D721Med (cell line): ENCODE measurements around the gene MED27.
"Not testable (repeated sequence)": the region's sequence is repeated elsewhere in the genome, so short reads cannot be mapped to it uniquely, and the experiment has no call there.

ENCODE experiments used
- DNase-seq: peaks from one replicate; pipeline ENCODE4 v3.0.0; 2011; ENCODE audit warnings: low spot score; ENCODE audit not compliant: insufficient read length
- FAIRE-seq: peaks from 2 replicates; lab custom pipeline; 2011; peaks lifted over from hg19 to GRCh38; lab: Jason Lieb, UNC
- TF ChIP-seq, protein P1 (sequence below): IDR thresholded peaks from 2 replicates; pipeline ENCODE4 v1.5.1; 2012; ENCODE audit warnings: mild to moderate bottlenecking, control low read depth; ENCODE audit not compliant: insufficient read depth; ENCODE audit errors: missing control alignments

Gene MED27

DNA sequence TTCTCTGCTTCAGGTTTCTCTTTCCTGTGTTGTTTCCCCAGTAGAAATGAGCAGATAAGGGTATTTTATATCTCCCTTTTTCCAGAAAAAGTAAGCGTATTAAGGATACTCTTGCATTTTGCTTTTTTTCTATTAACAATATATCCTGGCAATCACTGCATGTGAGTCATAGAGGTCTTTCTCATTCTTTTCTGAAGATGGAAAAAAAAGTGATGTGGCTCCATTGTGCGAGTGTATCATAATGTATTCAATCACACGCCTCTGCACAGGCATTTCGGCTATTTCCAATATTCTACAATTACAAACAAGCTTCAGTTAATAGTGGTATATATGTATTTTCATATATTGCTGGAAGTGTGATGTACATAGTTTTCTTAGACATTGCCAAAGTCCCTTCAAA, 155.9 kb downstream of the MED27 start:
- TF ChIP-seq, protein P1, sequence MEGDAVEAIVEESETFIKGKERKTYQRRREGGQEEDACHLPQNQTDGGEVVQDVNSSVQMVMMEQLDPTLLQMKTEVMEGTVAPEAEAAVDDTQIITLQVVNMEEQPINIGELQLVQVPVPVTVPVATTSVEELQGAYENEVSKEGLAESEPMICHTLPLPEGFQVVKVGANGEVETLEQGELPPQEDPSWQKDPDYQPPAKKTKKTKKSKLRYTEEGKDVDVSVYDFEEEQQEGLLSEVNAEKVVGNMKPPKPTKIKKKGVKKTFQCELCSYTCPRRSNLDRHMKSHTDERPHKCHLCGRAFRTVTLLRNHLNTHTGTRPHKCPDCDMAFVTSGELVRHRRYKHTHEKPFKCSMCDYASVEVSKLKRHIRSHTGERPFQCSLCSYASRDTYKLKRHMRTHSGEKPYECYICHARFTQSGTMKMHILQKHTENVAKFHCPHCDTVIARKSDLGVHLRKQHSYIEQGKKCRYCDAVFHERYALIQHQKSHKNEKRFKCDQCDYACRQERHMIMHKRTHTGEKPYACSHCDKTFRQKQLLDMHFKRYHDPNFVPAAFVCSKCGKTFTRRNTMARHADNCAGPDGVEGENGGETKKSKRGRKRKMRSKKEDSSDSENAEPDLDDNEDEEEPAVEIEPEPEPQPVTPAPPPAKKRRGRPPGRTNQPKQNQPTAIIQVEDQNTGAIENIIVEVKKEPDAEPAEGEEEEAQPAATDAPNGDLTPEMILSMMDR, result no peak
- DNase-seq, result no peak

DNA sequence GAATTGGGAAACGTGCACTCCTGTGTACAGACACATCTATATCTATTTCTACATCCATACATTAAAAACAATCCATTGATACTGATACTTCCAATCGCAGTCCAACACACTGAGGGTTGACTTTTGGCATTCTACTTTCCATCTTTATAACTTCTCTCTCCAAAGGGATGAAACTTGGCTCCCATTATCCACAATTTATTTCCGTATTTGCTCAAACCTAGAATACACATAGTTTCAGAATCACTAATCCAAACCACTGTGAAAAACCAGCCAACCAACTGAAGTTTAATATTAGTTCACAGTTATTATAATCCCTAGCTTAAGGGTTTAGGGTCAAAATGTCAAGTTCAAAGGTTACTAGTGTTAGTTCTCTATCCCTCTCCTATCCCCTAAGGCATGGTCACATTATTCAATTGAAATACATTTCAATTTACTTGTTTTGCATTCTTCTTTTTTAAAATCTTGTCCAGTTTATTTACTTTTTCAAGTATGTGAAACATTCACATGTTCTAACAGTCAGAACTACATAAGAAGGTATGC, 156.5 kb downstream of the MED27 start:
- DNase-seq (no peak), FAIRE-seq (no peak)
- TF ChIP-seq, protein P1, result no peak

More for the DNA sequence above, 155.9 kb downstream of the MED27 start:
- FAIRE-seq, result no peak

DNA sequence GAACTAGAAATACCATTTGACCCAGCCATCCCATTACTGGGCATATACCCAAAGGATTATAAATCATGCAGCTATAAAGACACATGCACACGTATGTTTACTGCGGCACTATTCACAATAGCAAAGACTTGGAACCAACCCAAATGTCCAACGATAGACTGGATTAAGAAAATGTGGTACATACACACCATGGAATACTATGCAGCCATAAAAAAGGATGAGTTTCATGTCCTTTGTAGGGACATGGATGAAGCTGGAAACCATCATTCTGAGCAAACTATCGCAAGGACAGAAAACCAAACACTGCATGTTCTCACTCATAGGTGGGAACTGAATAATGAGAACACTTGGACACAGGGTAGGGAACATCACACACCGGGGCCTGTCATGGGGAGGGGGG, 158.0 kb downstream of the MED27 start:
- FAIRE-seq, DNase-seq: not testable (repeated sequence)

DNA sequence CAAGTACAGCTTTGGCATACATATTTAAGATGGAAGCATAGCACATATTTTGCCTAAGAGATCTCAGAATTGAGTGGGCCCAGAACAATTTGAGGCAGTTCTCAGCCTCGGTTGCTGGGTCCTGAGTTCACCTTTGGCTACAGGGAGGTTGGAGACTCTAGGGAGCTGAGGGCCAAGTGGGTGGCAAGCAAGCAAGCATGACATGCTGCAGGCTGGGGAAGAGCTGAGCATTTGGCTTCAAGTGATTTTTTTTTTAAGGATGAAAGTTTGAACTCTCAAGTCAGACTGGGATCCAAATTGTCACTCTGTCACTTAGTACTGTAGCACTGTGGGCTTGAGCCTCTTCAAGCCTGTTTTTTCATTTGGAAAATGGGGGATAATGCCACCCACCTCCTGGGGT, 160.5 kb downstream of the MED27 start:
- DNase-seq, result no peak
- TF ChIP-seq, protein P1, result no peak
- FAIRE-seq, result no peak

DNA sequence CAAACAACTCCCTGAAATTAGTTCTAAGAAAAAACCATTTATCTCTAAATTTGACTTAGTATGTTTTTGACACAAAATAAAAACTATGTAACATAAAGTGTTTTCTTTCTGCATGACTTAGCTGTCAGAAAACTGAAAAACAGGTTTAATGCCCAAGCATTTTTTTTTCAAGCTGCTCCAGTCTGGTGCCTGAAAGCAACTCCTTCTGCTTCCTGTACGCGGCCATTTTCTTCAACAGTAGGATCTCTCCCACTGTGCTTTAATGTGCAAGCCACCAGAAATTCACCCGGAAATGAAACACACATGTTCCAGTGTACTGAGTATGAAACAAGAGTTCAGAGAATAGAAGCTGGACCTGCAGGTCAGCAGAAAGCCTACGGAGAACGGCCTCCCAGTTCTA, 161.2 kb downstream of the MED27 start:
- TF ChIP-seq, protein P1, result no peak

DNA sequence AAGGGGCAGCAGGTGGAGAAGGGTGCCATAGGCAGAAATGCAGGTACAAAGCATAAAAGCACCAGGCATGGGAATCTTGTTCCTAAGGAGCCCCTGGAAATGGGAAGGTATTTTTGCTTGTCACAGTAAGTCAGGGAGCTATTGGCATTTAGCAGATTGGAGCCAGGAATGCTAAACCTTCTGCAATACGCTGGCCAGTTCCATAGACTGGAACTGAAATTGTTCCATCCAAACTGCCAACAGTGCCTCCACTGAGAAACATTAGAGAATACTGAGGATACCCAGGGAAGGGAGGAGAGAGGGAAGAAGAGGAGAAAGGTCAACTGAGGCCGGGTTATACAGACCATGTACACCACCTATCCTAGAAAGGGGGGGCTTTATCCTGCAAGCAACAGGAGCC, 162.7 kb downstream of the MED27 start:
- no peak for FAIRE-seq
- DNase-seq, result no peak
- TF ChIP-seq, protein P1, result no peak

More for the DNA sequence above, 161.2 kb downstream of the MED27 start:
- FAIRE-seq (no peak), DNase-seq (no peak)

DNA sequence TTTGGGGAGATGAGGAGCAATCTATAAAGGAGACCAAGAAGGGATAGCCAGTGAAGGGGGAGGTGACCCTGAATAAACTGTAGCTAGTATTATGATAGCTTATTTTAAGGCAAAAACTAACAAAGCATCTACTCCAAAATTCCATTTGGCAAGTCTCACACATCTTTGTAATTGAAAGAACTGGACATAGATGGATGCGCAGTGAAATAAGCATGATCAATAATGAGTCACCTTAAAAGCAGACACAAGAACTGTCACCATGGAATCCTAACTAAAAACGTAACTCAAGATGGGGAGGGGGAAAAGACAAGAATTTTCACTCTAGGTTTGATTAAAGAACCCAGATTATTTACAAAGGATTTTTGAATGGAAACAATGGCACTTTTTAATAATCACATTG, 164.5 kb downstream of the MED27 start:
- DNase-seq, result no peak
- TF ChIP-seq, protein P1, result no peak
- no peak for FAIRE-seq

DNA sequence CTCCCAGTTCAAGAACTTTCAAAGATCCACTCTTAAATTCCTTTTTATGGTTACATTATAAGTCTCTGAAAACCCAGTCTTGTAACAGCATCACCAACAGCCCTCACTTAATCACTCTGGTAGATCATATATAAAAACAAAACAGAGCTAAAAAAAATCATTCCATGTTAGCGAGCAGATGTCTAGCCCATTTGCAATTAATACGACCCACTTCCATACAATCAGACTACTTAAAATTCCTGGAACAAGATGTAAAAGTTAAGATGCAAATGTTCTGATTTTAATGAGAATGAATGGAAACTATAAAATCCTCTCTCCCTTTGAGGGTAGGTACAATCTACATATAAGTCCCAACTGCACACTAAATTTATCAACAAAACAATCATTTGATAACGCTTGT, 167.0 kb downstream of the MED27 start:
- no peak for DNase-seq
- no peak for FAIRE-seq
- TF ChIP-seq, protein P1, result no peak
